ENCODE results near the gene CHST11. TPM values are rescaled to one million over a fixed set of nuclear protein-coding genes. Genes with fewer than 3 reads are reported as not detected.

Gene CHST11
- total RNA-seq, 4 donors from 2014 or later = 5.7 to 15.7 (median 7.1) TPM

- Histone ChIP-seq H3K27me3 (no peaks in the 10 kb centered on the region), H3K27ac (replicated peaks in 1 of 4) (no peak overlapping the region), H3K4me3 (no peak overlapping the region), H3K4me1 (peaks cover 0 to 8% (median 0%) of the 10 kb centered on the region in 4 donors), H3K36me3 (no peaks in the 10 kb centered on the region), H3K9me3 (no peaks in the 10 kb centered on the region)
- no peak for TF ChIP-seq POLR2AphosphoS5 (IDR thresholded peaks at IDR 0.05)
- no peak for TF ChIP-seq POLR2A (IDR thresholded peaks at IDR 0.05; ENCODE audit: low read depth)
- no peak for TF ChIP-seq EP300 (IDR thresholded peaks at IDR 0.05)
- no peak for TF ChIP-seq CTCF (IDR thresholded peaks at IDR 0.05)
- DNase-seq (ENCODE audit: extremely low spot score) = no peak
- intact Hi-C loops (cut with DNase I) = no loop called here
- 75% methylated on average over 7 of the region's 7 CpGs for WGBS
These were observed 195.1 kb downstream of the CHST11 start for GRCh38 chr12:104651811-104652210.

GRCh38 chr12:104652358-104652757, 195.6 kb downstream of the CHST11 start:
- no peak overlapping the region for H3K4me3 ChIP-seq
- H3K27ac ChIP-seq (replicated peaks in 1 of 4) = no peak overlapping the region
- no peak for TF ChIP-seq EP300 (IDR thresholded peaks at IDR 0.05)
- TF ChIP-seq POLR2A (IDR thresholded peaks at IDR 0.05; ENCODE audit: low read depth) = no peak
- TF ChIP-seq CTCF (IDR thresholded peaks at IDR 0.05) = no peak
- no peak for TF ChIP-seq POLR2AphosphoS5 (IDR thresholded peaks at IDR 0.05)
- no peaks in the 10 kb centered on the region for H3K9me3 ChIP-seq
- intact Hi-C loops (cut with DNase I) = no loop called here
- H3K36me3 ChIP-seq = no peaks in the 10 kb centered on the region
- WGBS = 91% methylated on average over 5 of the region's 5 CpGs
- no peak for DNase-seq (ENCODE audit: extremely low spot score)
- H3K27me3 ChIP-seq = no peaks in the 10 kb centered on the region
- H3K4me1 ChIP-seq = peaks cover 0 to 8% (median 0%) of the 10 kb centered on the region in 4 donors

- 96% methylated on average over 7 of the region's 7 CpGs for whole genome bisulfite sequencing
- no peaks in the 10 kb centered on the region for H3K27me3 ChIP-seq
- intact Hi-C loops (cut with DNase I) = no loop called here
- no peaks in the 10 kb centered on the region for H3K36me3 ChIP-seq
- no peak overlapping the region for H3K27ac ChIP-seq (replicated peaks in 1 of 4)
- no peaks in the 10 kb centered on the region for H3K9me3 ChIP-seq
- DNase-seq (ENCODE audit: extremely low spot score) = no peak
- peaks cover 0 to 8% (median 0%) of the 10 kb centered on the region in 4 donors for H3K4me1 ChIP-seq
- no peak overlapping the region for H3K4me3 ChIP-seq
- TF ChIP-seq EP300 (IDR thresholded peaks at IDR 0.05) (no peak), POLR2AphosphoS5 (IDR thresholded peaks at IDR 0.05) (no peak), POLR2A (IDR thresholded peaks at IDR 0.05; ENCODE audit: low read depth) (no peak), CTCF (IDR thresholded peaks at IDR 0.05) (no peak)
These were observed 196.2 kb downstream of the CHST11 start for GRCh38 chr12:104652910-104653309.

- no peaks in the 10 kb centered on the region for H3K9me3 ChIP-seq
These were observed 197.2 kb downstream of the CHST11 start for GRCh38 chr12:104653730-104654664.

More at GRCh38 chr12:104653730-104654664, 197.2 kb downstream of the CHST11 start:
- 85% methylated on average over 12 of the region's 12 CpGs for whole genome bisulfite sequencing
- Histone ChIP-seq H3K27ac (replicated peaks in 1 of 4) (no peak overlapping the region), H3K27me3 (no peaks in the 10 kb centered on the region), H3K4me3 (no peak overlapping the region), H3K36me3 (no peaks in the 10 kb centered on the region), H3K4me1 (peaks cover 0 to 8% (median 0%) of the 10 kb centered on the region in 4 donors)
- intact Hi-C loops (cut with DNase I) = no loop called here
- DNase-seq (ENCODE audit: extremely low spot score) = no peak
- TF ChIP-seq CTCF (IDR thresholded peaks at IDR 0.05) = peak in 2 of 3 experiments; percentile 11 to 35
- no peak for TF ChIP-seq POLR2A (IDR thresholded peaks at IDR 0.05; ENCODE audit: low read depth)

Data from esophagus muscularis mucosa (tissue), 4 donors.